Amniotic epithelial cell (primary cell): Measurements from ENCODE around the gene ACTR1B.
A peak's percentile ranks its signal among the peaks of the same experiment; 100 is the strongest.
"Not testable (repeated sequence)": the region's sequence is repeated elsewhere in the genome, so short reads cannot be mapped to it uniquely, and the experiment has no call there.

Experiments used
- DNase-seq: peaks from one replicate; pipeline ENCODE4 v3.0.0-alpha.2; 2010; ENCODE audit warnings: low read depth

The ACTR1B gene

GRCh38 chr2:97663962-97664635 is at the start of gene ACTR1B:
Gene ACTR1B, minus strand, starts transcription at chr2:97664044. Its CDS starts 154 bp downstream, at chr2:97663890.
- DNase-seq: peak; percentile 98

DNA sequence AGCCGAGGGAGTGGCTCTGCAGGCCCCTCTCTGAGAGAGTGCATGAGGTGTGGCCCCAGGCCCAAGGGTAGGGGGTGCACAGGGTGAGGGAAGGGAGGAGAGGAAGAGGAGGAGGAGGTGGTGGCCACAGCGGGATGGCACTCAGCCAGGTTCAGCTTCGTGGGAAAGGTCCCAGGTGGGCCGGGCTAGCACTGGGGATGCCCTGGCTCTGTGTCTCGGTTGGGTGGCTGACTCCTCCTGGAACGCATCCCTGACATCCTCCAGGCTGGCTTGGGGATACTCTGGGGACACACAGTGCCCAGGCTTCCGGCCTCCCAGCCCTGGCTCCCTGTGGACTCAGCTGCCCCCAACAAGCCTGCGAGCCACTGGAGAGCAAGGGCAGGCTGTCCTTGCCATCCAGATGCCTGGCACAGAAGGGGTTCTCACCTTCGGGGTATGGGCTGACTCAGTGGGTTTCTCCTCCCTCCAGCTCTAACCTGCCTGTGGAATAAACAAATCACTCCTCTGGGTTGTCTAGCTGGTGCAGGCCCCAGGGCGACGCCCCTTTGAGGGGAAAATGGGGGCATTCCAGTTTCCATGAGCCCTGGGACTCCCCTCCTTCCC is 49.0 kb upstream of the ACTR1B start:
- no peak for DNase-seq

DNA sequence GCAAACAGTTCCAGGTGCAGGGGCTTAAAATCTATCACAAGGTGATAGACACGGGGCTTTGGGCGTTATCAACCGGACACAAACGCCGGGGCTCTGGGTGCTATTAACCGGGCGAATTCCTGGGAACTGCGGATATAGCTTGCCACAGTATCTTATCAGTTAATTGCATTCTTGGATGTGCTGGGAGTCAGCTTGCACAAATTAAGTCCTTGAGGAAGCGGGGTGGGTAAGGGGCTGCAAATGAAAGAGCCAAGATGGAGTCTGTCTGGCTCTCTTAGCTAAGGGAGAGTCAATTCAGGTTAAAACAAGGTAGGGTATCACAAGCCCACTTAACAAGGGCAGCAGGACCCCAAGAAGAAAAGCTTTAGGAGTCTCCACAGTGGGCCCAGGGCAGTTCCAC is 48.3 kb upstream of the ACTR1B start:
- not testable (repeated sequence) for DNase-seq

DNA sequence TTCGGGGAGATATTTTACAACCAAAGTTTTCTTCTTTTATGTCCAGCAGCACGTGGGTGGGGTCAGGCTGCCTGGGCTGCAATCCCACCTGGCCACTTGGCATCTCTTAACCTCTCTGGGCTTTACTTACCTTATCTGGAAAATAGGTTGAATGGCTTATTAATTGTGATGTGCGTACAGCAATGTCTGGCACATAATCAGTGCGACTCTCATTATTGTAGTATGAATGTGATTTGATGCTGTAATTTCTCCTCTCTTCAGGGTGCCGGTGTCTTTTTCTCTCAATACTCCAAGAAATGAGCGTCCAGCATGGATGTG is 47.5 kb upstream of the ACTR1B start:
- no peak for DNase-seq

GRCh38 chr2:97708608-97709007 is 44.8 kb upstream of the ACTR1B start:
- no peak for DNase-seq

- DNase-seq: no peak
Observed at GRCh38 chr2:97708048-97708380, 44.2 kb upstream of the ACTR1B start.

DNA sequence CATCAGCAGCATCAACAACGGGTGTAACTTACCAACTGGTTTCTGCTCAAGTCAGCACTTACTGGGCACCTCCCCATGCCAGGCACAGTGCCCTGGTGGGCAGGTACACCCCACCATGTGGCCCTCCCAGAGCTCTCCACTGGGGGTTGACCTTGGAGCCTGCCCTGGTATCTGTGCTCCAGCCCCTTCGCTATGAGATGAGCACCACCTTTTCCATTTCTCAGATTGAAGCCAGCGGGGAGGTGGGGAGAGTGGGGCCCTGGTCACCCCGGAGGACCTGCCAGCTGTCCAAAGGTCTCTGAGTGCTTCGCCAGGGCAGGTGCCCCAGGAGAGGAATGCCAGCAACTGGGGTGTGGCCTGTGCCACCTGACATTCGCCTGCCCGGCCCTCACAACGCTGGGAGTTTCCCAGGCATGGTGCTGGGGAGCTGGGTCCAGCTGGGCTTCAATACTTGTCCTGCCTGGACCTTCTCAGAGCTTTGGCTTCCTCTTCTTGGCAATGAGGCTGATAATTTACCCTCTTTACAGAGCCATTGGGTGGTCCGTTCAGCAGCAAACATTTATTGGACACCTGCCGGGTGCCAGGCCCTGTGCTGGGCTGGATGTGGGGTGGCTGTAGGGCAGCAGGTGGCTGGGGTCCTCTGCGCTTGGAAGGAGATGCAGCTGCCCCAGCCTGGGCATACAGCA is 43.7 kb upstream of the ACTR1B start:
- no peak for DNase-seq

GRCh38 chr2:97706708-97707345 is 43.0 kb upstream of the ACTR1B start:
- no peak for DNase-seq

- DNase-seq: no peak
Observed at GRCh38 chr2:97706112-97706511, 42.3 kb upstream of the ACTR1B start.

GRCh38 chr2:97704989-97705388 is 41.1 kb upstream of the ACTR1B start:
- no peak for DNase-seq

DNA sequence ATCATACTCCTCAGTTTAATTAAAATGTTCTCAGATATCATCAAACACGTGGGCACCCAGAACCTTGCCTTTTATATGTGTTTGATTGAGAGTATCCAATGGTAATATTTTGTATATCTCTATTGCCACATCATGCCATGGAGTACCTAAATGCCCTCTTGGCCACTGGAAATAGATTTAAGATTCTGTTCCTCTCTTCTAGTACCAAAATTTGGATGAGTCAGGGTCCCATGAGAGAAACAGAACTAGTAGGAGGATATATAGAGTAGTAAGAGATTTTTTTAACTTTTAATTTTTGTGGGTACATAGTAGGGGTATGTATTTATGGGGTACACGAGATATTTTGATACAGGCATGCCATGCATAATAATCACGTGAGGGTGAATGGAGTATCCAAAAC is 39.9 kb upstream of the ACTR1B start:
- DNase-seq: no peak

DNA sequence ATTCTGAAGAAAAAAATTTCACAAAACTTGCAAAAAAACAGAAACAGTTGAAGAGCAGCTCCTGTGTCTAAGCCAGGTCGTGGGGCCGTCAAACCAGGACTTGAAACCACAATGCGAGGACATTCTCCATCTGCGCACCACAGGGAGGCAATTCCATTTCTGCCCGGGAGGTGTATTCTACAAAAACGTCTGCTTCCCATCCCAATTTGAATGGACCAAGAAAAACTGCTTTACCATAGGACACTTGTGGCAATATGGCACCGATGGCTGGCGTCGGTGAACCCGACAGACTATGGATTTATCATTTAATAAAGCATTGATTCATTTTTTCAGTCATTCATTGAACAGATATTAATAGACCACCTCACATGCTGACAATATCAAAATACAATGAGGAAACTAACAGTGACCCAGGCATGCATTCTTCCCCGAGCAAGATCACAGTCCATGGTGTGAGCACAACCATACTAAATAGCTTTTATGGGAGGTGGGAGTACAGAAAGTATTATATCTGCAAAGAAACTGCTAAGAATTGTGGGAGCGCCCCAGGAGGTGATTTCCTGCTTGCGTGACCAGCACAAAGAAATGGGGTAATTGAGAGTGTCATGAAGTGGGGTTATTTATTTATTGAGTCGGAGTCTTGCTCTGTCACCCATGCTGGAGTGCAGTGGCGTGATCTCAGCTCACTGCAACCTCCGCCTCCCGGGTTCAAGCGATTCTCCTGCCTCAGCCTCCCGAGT is 39.1 kb upstream of the ACTR1B start:
- no peak for DNase-seq

DNA sequence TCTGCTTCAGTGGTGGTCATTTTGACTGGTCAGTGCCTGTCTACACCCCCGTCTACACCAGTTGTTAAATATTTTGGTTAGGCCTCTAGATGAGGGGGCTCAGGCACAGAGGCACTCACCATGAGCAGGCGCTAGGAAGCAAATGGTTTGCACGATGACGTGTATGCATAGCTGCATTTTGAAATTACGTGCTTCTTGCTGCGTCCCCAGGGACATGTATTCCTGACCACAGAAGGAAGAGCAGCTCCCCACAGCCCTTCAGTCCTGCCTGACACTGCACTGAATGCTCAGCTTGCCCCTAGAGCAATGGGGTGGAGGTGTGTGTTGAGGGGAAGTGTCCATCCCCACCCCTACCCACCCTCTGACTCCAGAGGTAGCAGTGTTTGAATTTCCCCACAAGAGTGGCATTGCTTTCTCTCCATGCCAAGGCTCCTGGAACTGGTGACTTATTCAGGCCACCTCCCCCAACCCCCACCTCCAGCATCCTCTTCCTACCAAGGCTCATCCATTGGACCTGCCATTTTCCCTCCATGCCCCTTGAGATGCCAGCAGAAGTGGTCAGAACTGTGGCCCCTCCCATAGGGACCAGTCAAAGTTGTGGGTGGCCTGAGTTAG is 38.1 kb upstream of the ACTR1B start:
- no peak for DNase-seq

- no peak for DNase-seq
Observed at GRCh38 chr2:97701186-97701585, 37.3 kb upstream of the ACTR1B start.

GRCh38 chr2:97699765-97700444 is 36.1 kb upstream of the ACTR1B start:
- peak; percentile 55 for DNase-seq

- DNase-seq: no peak
Observed at GRCh38 chr2:97698530-97698929, 34.7 kb upstream of the ACTR1B start.

DNA sequence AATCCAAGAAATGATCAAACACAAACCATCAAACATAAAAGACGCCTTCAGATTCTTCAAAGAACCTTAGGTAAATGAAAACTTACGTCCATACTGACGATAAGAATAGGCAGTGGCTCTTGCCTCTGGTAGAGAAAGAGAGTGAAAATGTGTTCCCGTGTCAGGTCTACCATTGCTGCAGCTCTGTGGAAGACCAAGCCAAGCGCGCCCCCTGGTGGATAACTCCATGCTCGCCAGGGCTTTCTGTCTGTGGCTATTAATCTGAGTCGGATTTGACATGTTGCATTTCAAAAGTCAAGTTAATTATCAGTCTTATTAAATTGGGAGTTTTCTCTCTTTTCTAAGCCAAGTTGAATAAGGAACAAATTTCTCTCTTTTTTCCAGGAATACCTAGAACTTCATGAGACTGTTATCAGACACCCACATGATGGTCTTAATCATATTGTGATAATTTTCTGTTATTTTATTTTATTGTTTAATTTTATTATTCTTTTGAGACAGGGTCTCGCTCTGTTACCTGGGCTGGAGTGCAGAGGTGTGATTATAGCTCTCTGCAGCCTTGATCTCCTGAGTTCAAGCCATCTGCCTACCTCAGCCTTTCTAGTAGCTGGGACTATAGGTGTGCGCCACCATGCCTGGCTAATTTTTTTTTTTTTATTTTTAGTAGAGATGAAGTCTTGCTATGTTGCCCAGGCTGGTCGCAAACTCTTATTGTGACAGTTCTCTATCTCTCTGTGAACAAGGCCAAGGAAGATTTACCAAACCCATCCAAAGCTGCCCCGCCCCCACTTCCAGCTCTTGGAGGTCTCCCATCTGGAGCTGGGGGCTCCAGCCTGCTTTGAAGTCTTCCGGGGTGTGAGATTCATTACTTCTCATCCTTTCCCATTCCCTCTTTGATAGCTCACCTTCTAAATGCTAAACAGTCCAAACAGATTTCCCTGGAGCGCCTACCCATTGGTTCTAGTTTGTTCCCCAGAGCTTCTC is 33.7 kb upstream of the ACTR1B start:
- DNase-seq: peak; percentile 67

DNA sequence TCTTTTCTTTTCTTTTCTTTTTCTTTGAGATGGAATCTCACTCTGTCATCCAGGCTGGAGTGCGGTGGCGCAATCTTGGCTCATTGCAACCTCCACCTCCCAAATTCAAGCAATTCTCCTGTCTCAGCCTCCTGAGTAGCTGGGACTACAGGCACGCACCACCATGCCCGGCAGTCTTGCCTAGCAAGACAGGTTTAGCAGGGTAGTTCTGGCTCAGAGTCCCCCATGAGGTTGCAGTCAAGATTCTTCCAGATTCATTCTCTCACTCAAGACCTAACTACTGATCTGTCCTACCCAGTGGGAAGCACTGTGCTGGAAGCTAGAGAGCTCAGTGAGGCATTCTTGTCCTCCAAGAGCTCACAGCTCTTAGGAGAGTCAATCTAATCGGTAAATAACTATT is 31.9 kb upstream of the ACTR1B start:
- no peak for DNase-seq

DNA sequence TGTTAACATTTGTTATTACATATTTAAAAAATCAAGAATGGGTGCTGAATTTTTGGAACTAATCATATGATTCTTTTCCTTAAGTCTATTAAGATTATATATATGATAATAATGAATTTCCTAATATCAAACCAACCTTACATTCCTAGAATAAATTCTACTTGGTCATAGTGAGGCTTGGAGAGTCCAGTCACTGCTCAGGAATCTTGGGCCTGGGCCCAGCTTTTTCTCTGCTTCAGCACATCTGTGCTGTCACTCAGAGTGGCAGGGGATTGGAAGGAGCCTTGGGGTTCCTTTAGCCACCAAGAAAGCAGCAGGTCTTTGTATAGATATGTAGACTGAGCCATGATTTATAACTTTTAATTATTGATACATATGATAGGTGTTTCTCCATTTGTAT is 29.6 kb upstream of the ACTR1B start:
- DNase-seq: peak; percentile 39

DNA sequence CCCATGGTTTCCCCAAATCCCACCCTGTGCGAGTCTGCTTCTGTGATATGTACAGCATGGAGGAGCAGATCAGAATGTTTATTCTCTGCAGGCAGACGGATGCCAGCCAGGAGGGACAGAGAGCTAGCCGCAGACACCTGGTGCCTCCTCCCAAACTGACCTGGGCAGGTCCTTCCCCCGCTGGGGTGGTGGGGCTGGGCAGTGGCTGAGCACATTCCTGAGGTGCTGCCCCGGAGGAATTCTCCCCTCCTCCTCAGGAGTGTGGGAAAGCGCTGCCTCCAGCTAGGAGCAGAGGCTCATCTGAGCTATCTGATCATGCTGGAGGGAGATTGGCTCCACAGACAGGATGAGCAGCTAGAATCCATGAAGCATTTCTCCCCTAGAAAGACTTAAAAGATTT is 27.3 kb upstream of the ACTR1B start:
- no peak for DNase-seq
